ENCODE results near the gene POLD4. TPM values are rescaled to one million over a fixed set of nuclear protein-coding genes. Genes with fewer than 3 reads are reported as not detected.

The POLD4 gene
- total and polyA plus RNA-seq, 2 experiments from 2014 or later = 51.9 to 64.4 TPM

GRCh38 chr11:67395555-67396258 is 42.4 kb upstream of the POLD4 start:
- H3K27ac ChIP-seq = no peak overlapping the region
- H3K4me1 ChIP-seq (ENCODE audit: low read depth) = peaks cover 8% of the 10 kb centered on the region
- H3K9me3 ChIP-seq (ENCODE audit: low read depth) = no peaks in the 10 kb centered on the region
- H3K36me3 ChIP-seq = peaks cover 20% of the 10 kb centered on the region
- H3K4me3 ChIP-seq = no peak overlapping the region
- DNase-seq (ENCODE audit: low read depth in 1 of 2, low spot score in 1 of 2) = no peak
- no peak for TF ChIP-seq CTCF (IDR thresholded peaks at IDR 0.05; ENCODE audit: low read depth, low read length)
- H3K27me3 ChIP-seq = no peaks in the 10 kb centered on the region

GRCh38 chr11:67393990-67394389 is 40.6 kb upstream of the POLD4 start:
- H3K4me1 ChIP-seq (ENCODE audit: low read depth) = peaks cover 6% of the 10 kb centered on the region
- TF ChIP-seq CTCF (IDR thresholded peaks at IDR 0.05; ENCODE audit: low read depth, low read length) = no peak
- H3K27me3 ChIP-seq = no peaks in the 10 kb centered on the region
- H3K27ac ChIP-seq = no peak overlapping the region
- H3K9me3 ChIP-seq (ENCODE audit: low read depth) = no peaks in the 10 kb centered on the region
- H3K36me3 ChIP-seq = peaks cover 16% of the 10 kb centered on the region
- no peak overlapping the region for H3K4me3 ChIP-seq
- DNase-seq (ENCODE audit: low read depth in 1 of 2, low spot score in 1 of 2) = no peak

GRCh38 chr11:67393437-67393836 is 40.1 kb upstream of the POLD4 start:
- no peak for DNase-seq (ENCODE audit: low read depth in 1 of 2, low spot score in 1 of 2)
- H3K36me3 ChIP-seq = peaks cover 14% of the 10 kb centered on the region
- no peak overlapping the region for H3K27ac ChIP-seq
- no peaks in the 10 kb centered on the region for H3K27me3 ChIP-seq
- TF ChIP-seq CTCF (IDR thresholded peaks at IDR 0.05; ENCODE audit: low read depth, low read length) = no peak
- H3K4me3 ChIP-seq = no peak overlapping the region
- H3K4me1 ChIP-seq (ENCODE audit: low read depth) = peaks cover 6% of the 10 kb centered on the region
- no peaks in the 10 kb centered on the region for H3K9me3 ChIP-seq (ENCODE audit: low read depth)

- peaks cover 6% of the 10 kb centered on the region for H3K4me1 ChIP-seq (ENCODE audit: low read depth)
- H3K27ac ChIP-seq = no peak overlapping the region
- H3K9me3 ChIP-seq (ENCODE audit: low read depth) = no peaks in the 10 kb centered on the region
- peak overlapping the region; percentile 55 for H3K4me3 ChIP-seq
- H3K36me3 ChIP-seq = peaks cover 3% of the 10 kb centered on the region
- no peak for TF ChIP-seq CTCF (IDR thresholded peaks at IDR 0.05; ENCODE audit: low read depth, low read length)
- H3K27me3 ChIP-seq = no peaks in the 10 kb centered on the region
- no peak for DNase-seq (ENCODE audit: low read depth in 1 of 2, low spot score in 1 of 2)
These were observed 38.9 kb upstream of the POLD4 start for GRCh38 chr11:67392183-67392715.

- no peak for TF ChIP-seq CTCF (IDR thresholded peaks at IDR 0.05; ENCODE audit: low read depth, low read length)
- Histone ChIP-seq H3K4me1 (ENCODE audit: low read depth) (peaks cover 6% of the 10 kb centered on the region), H3K27me3 (no peaks in the 10 kb centered on the region), H3K27ac (peak within 1 kb of the TSS; percentile 94), H3K4me3 (peak within 1 kb of the TSS; percentile 55), H3K36me3 (no peaks in the 10 kb centered on the region), H3K9me3 (ENCODE audit: low read depth) (no peaks in the 10 kb centered on the region)
- peak; percentile 95 to 98 for DNase-seq (ENCODE audit: low read depth in 1 of 2, low spot score in 1 of 2)
These were observed 38.2 kb upstream of the POLD4 start, which contains the start of gene RAD9A for GRCh38 chr11:67391304-67392182. RAD9A (plus strand) TSS chr11:67391986; CDS start chr11:67392045, 59 bp downstream.
